SKM-1 treated with dmso at 0.1 percent for 144 hours (cell line): ENCODE results near the gene NAALADL2.

Source experiments
- DNase-seq: peaks from one replicate; lab custom pipeline; 2025; ENCODE audit not compliant: unreplicated experiment; lab: John Stamatoyannopoulos, UW

NAALADL2 gene

DNA sequence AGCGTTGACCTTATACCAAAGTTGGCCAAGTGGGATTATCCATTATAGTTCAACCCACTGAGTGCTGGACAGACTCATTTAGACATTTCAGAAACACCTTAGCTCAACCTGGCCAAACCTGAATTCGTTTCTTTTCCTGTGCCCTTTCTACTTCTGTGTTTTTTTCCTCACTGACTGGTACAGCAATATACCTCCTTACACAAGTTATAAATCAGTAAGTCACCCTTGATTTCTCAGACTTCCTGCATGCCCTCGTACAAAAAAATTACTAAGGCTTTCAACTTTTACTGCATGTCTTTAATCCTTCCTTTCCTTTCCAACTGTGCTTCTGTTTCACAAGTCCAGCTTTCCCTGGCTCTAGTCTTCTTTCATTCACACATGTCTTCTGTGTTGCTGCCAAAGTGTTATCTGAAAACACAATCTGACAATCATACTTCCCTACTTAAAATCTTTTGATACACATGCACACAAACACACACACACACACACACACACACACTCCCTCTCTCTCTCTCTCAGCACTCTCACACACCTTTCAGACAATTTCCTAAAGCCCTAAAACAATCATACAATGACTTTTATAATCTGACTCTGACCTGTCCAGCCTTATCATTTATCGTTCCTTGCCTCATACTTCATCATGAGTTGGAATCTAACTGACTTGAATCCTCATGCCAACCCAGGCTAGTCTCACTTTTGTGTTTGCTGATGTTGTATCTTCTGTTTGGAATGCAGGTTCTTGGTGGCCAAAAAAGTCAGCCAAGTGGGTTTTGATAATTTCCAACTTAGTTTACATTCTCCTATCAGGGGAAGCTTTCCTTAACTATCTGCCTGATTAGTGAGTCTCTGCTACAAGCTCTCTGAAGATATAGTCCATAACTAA lies 436.4 kb downstream of the NAALADL2 start:
- no peak for DNase-seq

DNA sequence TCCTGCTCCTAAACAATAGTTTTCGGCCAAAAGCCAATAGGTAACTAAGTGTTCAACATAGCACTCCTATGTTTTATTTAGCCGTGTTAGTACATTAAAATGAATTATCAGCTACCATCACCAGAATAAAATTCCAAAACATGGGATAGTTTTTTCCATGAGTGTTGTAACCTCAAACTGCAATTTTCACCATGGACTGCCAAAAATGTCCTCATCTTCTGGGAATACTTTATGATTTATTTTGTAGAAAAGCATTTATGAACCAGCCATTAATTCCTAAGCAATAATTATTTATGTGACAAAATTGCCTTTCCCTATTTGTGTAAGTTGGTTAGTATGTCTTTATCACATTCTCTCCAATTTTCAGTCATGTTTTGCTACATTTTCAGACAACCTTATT lies 438.1 kb downstream of the NAALADL2 start:
- DNase-seq: no peak

- DNase-seq: no peak
Observed at GRCh38 chr3:175301741-175302140, 442.6 kb downstream of the NAALADL2 start.

GRCh38 chr3:175304404-175304803 lies 445.3 kb downstream of the NAALADL2 start:
- no peak for DNase-seq

DNA sequence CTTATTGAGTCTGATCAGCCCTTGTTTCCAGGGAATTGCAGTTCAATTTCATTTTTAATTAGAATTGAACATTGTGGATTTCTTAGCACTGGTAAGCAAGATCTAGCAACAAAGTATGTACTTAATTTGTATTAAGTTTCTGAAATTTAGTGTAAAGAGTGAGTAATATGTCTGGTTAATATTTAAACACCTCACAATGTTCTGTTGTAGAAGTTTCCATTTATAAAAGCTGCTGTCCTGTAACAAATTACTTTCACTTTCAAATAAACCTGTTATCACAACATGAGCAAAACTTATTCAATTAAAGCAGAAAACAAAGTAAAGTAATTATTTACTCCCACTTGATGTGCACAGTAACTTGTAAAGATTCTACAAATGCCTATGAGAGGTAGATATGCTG lies 448.5 kb downstream of the NAALADL2 start:
- DNase-seq: no peak

GRCh38 chr3:175308097-175308496 lies 449.0 kb downstream of the NAALADL2 start:
- DNase-seq: no peak

DNA sequence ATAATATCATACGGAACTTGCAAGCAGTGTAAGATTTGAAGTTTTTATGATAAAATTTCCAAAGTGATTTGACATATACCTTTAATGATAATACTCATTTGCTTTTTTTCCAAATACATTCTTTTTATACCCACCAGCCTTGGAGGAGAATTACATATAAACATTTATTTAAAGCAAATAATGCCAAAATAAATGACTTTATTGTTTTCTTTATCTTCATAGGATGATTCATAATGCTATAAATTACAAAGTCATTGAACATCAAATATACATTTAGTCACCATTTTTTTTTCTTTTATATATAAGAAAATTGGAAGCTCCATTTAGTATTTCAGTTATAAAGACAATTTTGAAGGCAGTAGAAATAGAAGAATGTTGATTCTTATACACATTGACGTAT lies 450.9 kb downstream of the NAALADL2 start:
- DNase-seq: no peak

GRCh38 chr3:175311404-175311803 lies 452.3 kb downstream of the NAALADL2 start:
- no peak for DNase-seq

- DNase-seq: no peak
Observed at GRCh38 chr3:175311946-175312345, 452.8 kb downstream of the NAALADL2 start.

GRCh38 chr3:175312791-175313190 lies 453.7 kb downstream of the NAALADL2 start:
- no peak for DNase-seq

DNA sequence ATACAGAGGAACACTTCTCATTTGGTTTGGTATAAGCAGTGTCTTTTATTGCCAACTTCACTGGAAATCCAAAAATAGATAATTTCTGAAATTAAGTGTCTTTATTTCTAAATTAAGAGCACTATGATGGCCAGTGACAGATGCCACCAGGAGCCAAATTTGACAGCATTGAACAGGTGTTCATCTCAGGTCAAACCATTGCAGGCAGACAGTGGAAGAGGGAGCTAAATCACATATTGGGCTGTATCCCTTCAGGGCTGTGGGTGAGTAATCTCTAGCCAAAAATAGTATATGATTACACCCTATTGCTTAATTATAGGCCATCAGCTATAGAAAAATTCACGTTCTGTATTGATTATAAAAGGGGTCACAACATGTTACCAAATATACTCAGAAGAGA lies 457.7 kb downstream of the NAALADL2 start:
- DNase-seq: no peak

DNA sequence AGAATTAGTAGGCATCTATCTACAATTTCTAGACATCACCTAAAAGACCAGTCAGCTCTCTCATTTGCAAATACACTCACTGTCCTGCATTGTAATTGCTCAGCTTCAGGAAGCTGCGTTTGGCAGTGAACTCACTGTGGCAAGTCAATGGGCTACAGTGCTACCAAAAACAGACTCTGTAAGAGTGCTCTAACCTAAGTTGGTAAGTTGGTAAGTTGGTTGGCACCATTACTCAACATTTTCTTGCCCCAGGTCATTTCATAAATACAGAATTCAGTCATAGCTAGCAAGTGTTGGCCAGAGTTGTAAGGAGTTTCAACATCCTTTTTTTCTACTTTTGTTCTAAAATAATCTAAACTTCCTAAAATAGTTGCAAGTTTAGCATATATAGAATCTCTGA lies 466.3 kb downstream of the NAALADL2 start:
- DNase-seq: no peak

GRCh38 chr3:175326041-175326440 lies 466.9 kb downstream of the NAALADL2 start:
- DNase-seq: no peak

DNA sequence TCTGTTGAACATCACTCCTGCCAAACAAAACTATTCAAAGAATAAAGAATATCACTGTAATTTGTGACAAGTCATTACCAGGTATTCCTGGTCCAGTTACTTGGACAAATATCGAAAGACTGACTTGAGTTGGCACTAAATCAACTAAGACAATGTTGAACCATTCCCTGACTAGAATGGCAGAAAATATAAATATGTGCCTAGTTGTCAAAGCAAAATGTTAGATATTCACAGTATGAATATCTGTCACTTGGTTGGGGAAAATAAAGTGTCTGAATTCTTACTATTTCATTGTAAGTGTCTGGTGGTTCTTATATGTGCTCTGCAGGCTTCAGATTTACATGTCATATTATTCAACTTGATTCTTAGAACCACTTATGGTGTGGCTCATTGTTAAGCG lies 470.2 kb downstream of the NAALADL2 start:
- no peak for DNase-seq

DNA sequence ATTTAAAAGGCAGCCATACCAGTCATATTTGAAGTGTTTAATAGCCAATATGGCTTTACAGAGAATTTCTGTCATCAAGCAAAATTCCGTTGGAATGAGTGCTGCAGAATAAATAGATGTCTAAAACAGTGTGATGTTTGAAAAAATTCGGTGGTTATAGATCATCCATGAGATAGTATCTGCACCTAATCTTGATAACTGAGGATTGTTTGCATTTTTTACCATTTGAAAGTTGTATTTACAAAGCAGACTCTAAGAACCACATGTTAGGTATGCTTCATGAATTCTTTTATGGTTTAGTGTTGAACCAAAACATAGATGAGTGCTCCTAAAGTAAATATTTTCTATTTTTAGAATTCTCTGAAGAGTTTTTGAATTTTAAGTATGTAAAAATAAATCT lies 476.1 kb downstream of the NAALADL2 start:
- DNase-seq: no peak

DNA sequence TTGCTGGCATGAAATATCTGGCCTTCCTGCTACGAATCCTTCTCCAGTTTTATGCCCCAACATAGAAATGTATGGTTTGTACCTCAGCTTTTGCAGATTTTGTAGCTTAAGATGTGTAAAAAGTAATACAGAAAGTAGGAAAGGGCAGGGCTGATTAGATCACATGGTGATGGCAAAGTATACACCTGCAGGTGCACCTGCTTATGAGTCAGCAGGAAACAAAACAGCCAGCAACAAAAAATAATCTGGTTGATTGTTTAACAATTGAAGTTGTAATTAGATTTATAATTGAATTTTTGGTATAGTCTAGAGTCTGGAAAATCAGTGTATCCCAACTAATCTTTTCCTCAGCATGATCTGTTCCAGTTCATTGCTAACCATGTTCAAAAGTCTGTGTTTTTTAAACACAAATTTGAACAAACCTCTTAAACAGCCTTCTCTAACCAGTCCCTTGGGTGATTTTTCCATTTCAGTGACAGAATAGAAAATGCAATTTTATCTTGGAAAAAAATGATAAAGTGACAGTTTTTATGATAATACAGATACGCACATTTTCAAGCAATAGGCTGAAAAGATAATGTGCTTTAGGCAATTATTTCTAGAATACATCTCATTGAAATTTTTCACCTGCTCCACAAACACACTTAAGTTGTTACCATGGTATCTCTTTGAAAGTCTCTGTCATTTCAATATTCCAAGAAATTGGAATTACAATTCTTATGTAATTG lies 477.4 kb downstream of the NAALADL2 start:
- no peak for DNase-seq

DNA sequence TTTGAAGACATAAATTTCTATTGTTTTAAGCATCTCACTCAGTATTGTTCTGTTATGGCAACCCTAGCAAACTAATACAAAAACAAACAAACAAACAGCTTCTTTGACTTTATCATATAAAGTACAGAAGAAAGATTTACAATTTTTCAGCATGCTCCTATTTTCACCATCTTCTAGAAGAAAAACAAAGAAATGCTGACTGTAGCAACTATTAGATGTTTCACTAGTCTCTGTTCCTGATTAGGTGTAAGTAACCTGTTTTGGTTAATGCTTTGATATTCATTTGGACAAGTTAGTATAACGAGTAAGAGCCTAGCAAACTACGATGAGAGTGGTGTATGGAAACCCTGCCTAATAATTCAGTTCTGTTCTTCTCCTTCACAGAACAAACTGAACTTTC lies 478.5 kb downstream of the NAALADL2 start:
- no peak for DNase-seq

DNA sequence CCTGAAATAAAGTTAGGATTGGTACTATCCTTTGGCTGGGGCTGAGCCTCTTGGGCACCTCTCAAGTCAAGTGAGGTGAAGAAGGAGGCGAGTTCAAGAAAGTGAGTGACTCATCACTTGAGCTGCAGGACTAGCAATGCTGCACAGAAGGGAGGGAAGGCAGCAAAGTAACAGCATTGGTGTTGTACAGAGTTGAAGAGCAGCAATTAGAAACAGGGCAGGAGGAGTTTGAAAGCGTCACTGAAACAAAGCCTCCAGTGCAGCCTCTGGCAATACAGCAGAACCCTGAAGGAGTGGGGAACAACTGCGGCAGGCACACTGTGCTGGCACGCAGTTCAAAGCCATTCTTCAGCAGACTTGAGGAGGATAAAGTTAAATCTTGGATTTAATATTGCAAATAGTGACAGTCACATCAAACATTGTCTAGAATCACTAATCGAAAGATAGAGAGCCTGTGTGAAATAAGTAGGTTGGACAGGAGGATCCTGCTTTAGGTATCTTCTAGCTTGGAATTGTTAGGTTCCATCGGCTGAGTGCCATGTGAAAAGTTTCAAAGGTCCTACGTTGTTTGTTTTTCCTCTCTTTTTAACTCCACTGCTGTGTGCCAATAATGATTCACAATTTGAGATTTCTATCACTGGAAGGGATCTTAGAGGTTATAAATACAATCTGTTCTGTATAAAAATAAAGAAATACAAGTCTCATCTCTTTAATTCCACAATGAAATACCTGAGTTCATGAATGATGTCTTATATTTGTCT lies 479.8 kb downstream of the NAALADL2 start:
- no peak for DNase-seq

- DNase-seq: no peak
Observed at GRCh38 chr3:175340338-175341015, 481.3 kb downstream of the NAALADL2 start.

DNA sequence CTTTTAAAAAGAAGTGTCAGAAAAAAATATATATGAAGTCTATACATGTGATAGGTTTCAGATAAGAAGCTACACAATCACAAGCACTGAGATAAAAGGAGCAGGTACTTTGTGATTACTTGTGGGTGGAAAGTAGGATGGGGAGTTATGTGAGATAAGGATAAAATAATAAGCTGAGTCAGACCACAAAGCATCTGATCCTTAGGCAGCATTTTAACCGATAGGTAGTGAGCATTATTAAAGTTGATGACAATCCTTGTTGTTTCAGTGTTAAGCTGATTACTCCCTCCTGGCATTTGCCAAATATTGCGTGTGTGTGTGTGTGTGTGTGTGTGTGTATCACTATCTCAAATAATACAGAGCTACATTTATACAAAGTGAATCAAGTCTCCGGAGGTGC lies 483.1 kb downstream of the NAALADL2 start:
- no peak for DNase-seq

GRCh38 chr3:175343946-175344345 lies 484.8 kb downstream of the NAALADL2 start:
- no peak for DNase-seq
